K562 (cell line): ENCODE results near the gene ATG12. TPM values are rescaled to one million over a fixed set of nuclear protein-coding genes. Genes with fewer than 3 reads are reported as not detected.
A peak's percentile ranks its signal among the peaks of the same experiment; 100 is the strongest.

Experiments used
- MCM3 ChIP-seq: fragments of 450-650 bp; IDR thresholded peaks from 2 replicates; pipeline ENCODE4 v1.6.1; 2016
- SAFB ChIP-seq: fragments of 200-400 bp; formaldehyde crosslinking; IDR thresholded peaks from 2 replicates; pipeline ENCODE4 v1.6.1; 2017; ENCODE audit warnings: low read depth, low read length, borderline replicate concordance
- SETDB1 ChIP-seq: IDR thresholded peaks from one replicate; pipeline ENCODE4 v1.6.1; 2012; ENCODE audit warnings: low read length, control low read depth, inconsistent platforms
- SREBF1 ChIP-seq: fragments of 150-350 bp; IDR thresholded peaks from 2 replicates; pipeline ENCODE4 v1.6.1; 2014; ENCODE audit warnings: antibody characterized with exemption, low read depth, low read length, borderline replicate concordance
- TOE1 ChIP-seq, 2 experiments: fragments of 450-650 bp in 1 of 2; sonication (generic) in 1 of 2; formaldehyde crosslinking in 1 of 2; IDR thresholded peaks; 2 replicates each; pipeline versions ENCODE4 v1.7.1 to v1.8.0; 2016 to 2022; ENCODE audit warnings: borderline replicate concordance in 2 of 2, mild to moderate bottlenecking in 2 of 2, antibody characterized with exemption in 1 of 2, inconsistent platforms in 1 of 2, low read depth in 1 of 2, missing genetic modification reagents in 1 of 2, moderate library complexity in 1 of 2
- ZBTB8A ChIP-seq: fragments of 450-650 bp; IDR thresholded peaks from 2 replicates; pipeline ENCODE4 v1.6.1; 2018; ENCODE audit warnings: mild to moderate bottlenecking, moderate library complexity; ENCODE audit not compliant: partially characterized antibody
- ZNF347 ChIP-seq: fragments of 450-650 bp; formaldehyde crosslinking; IDR thresholded peaks from 2 replicates; pipeline ENCODE4 v1.4.0; 2020; ENCODE audit warnings: low read depth, mild to moderate bottlenecking, moderate library complexity
- polyA plus RNA-seq, 8 experiments: library from polyadenylated mRNA; depleted of rRNA in 4 of 8; stranded (reverse) in 5 of 8; unstranded in 3 of 8; fragments of >200 nt; fragmentation: Nextera tagmentation in 2 of 8; fragmentation: Illumina TruSeq in 1 of 8; extraction: Ambion mirVana in 2 of 8; extraction: Trizol in 1 of 8; gene quantifications; 2 replicates each; pipeline versions ENCODE4 v1.2.1 to v1.2.3, GENCODE V29; 2011 to 2014; ENCODE audit warnings: inconsistent platforms in 1 of 8, missing spikeins in 1 of 8
- total RNA-seq, 7 experiments: library from RNA; depleted of rRNA in 6 of 7; stranded (reverse); fragments of >200 nt in 6 of 7; fragmentation: Illumina TruSeq in 2 of 7; extraction: Trizol in 2 of 7; gene quantifications; 2 replicates each; pipeline versions ENCODE4 v1.2.1 to v1.2.3, GENCODE V29; 2011 to 2021; ENCODE audit warnings: low replicate concordance in 1 of 7
- TF ChIP-seq, protein P1 (sequence below), 2 experiments: fragments of 150-350 bp in 1 of 2; IDR thresholded peaks; 2 replicates each; pipeline ENCODE4 v1.6.1; 2012 to 2016; ENCODE audit warnings: low read depth in 2 of 2, low read length in 2 of 2, mild to moderate bottlenecking in 1 of 2, moderate library complexity in 1 of 2
- TF ChIP-seq, protein P2 (sequence below): fragments of 450-650 bp; IDR thresholded peaks from one replicate; pipeline ENCODE4 v1.6.1; 2018; ENCODE audit warnings: mild to moderate bottlenecking, moderate library complexity; ENCODE audit not compliant: partially characterized antibody
- TF ChIP-seq, protein P3 (sequence below): fragments of 250-450 bp; sonication (Bioruptor Pico); IDR thresholded peaks from 2 replicates; pipeline ENCODE4 v1.5.0; 2021; ENCODE audit warnings: mild to moderate bottlenecking, borderline replicate concordance
- TF ChIP-seq, protein P4 (sequence below), 2 experiments: fragments of 450-650 bp in 1 of 2; IDR thresholded peaks; 2 replicates each; pipeline ENCODE4 v1.6.1; 2011 to 2017; ENCODE audit warnings: low read depth in 2 of 2, antibody characterized with exemption in 1 of 2, borderline replicate concordance in 1 of 2, low read length in 1 of 2, mild to moderate bottlenecking in 1 of 2, mixed read lengths in 1 of 2; ENCODE audit not compliant: control insufficient read depth in 1 of 2
- TF ChIP-seq, protein P5 (sequence below): sonication (generic); formaldehyde crosslinking; IDR thresholded peaks from 2 replicates; pipeline ENCODE4 v1.8.0; 2022; ENCODE audit warnings: mild to moderate bottlenecking, low read depth, missing genetic modification reagents

Gene ATG12
- total and polyA plus RNA-seq, 9 of the 15 experiments (the other 6 are each of a cell fraction or from before 2014, with no cell fraction given): 21.6 to 132 (median 61.3) TPM

DNA sequence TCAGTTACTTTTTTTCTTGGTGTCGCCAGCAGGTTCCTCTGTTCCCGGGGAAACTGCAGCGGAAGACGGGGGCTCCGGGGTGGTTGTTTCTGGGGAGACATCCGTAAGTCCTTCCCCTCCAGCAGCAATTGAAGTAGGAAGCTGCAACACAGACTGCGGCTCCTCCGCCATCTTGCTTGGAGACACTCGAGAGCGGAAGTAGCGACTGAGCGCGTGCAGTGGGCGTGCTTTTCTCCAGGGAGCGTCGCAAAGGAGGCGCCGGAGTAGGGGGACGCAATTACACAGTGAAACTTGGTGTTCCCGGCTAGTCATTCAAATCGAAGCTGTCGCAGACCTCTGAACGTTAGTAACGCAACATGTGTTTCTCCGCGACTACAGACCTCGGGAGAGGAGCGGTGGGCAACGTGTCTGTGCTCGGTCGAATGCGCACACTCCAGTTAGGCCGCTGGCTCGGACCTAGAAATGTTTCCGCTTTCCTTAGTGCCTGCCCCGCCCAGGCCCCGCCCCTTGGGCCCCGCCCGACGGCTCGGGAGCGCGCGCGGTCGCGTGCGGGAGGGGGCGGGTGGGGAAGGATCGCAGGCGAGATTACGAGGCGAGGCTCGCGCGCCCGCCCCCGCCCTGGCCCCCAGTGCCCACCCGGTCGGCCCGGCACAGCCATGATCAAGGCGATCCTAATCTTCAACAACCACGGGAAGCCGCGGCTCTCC is at the start of gene ATG12, which contains the start of gene AP3S1 (continued):
- TF ChIP-seq, protein P1, sequence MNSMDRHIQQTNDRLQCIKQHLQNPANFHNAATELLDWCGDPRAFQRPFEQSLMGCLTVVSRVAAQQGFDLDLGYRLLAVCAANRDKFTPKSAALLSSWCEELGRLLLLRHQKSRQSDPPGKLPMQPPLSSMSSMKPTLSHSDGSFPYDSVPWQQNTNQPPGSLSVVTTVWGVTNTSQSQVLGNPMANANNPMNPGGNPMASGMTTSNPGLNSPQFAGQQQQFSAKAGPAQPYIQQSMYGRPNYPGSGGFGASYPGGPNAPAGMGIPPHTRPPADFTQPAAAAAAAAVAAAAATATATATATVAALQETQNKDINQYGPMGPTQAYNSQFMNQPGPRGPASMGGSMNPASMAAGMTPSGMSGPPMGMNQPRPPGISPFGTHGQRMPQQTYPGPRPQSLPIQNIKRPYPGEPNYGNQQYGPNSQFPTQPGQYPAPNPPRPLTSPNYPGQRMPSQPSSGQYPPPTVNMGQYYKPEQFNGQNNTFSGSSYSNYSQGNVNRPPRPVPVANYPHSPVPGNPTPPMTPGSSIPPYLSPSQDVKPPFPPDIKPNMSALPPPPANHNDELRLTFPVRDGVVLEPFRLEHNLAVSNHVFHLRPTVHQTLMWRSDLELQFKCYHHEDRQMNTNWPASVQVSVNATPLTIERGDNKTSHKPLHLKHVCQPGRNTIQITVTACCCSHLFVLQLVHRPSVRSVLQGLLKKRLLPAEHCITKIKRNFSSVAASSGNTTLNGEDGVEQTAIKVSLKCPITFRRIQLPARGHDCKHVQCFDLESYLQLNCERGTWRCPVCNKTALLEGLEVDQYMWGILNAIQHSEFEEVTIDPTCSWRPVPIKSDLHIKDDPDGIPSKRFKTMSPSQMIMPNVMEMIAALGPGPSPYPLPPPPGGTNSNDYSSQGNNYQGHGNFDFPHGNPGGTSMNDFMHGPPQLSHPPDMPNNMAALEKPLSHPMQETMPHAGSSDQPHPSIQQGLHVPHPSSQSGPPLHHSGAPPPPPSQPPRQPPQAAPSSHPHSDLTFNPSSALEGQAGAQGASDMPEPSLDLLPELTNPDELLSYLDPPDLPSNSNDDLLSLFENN (IDR thresholded peaks at IDR 0.05; ENCODE audit: low read depth in 2 of 2, low read length in 2 of 2): 0 out of 4 replicates have a peak, but pooled peaks of 1 of the 2 experiments have one; percentile 11
- TF ChIP-seq ZBTB8A: no peak
- TF ChIP-seq, protein P2, sequence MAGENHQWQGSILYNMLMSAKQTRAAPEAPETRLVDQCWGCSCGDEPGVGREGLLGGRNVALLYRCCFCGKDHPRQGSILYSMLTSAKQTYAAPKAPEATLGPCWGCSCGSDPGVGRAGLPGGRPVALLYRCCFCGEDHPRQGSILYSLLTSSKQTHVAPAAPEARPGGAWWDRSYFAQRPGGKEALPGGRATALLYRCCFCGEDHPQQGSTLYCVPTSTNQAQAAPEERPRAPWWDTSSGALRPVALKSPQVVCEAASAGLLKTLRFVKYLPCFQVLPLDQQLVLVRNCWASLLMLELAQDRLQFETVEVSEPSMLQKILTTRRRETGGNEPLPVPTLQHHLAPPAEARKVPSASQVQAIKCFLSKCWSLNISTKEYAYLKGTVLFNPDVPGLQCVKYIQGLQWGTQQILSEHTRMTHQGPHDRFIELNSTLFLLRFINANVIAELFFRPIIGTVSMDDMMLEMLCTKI: no peak
- TF ChIP-seq, protein P3, sequence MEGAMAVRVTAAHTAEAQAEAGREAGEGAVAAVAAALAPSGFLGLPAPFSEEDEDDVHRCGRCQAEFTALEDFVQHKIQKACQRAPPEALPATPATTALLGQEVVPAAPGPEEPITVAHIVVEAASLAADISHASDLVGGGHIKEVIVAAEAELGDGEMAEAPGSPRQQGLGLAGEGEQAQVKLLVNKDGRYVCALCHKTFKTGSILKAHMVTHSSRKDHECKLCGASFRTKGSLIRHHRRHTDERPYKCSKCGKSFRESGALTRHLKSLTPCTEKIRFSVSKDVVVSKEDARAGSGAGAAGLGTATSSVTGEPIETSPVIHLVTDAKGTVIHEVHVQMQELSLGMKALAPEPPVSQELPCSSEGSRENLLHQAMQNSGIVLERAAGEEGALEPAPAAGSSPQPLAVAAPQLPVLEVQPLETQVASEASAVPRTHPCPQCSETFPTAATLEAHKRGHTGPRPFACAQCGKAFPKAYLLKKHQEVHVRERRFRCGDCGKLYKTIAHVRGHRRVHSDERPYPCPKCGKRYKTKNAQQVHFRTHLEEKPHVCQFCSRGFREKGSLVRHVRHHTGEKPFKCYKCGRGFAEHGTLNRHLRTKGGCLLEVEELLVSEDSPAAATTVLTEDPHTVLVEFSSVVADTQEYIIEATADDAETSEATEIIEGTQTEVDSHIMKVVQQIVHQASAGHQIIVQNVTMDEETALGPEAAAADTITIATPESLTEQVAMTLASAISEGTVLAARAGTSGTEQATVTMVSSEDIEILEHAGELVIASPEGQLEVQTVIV (CRISPR knock-in tag): no peak
- TF ChIP-seq SREBF1: no peak
- TF ChIP-seq SETDB1: no peak
- peak; percentile 95 for TF ChIP-seq TOE1 (IDR thresholded peaks at IDR 0.05; ENCODE audit: borderline replicate concordance)
- no peak for TF ChIP-seq TOE1 (CRISPR knock-in tag; IDR thresholded peaks at IDR 0.05; ENCODE audit: borderline replicate concordance, low read depth)
- no peak for TF ChIP-seq ZNF347 (CRISPR knock-in tag)
- no peak for TF ChIP-seq MCM3
- TF ChIP-seq, protein P4, sequence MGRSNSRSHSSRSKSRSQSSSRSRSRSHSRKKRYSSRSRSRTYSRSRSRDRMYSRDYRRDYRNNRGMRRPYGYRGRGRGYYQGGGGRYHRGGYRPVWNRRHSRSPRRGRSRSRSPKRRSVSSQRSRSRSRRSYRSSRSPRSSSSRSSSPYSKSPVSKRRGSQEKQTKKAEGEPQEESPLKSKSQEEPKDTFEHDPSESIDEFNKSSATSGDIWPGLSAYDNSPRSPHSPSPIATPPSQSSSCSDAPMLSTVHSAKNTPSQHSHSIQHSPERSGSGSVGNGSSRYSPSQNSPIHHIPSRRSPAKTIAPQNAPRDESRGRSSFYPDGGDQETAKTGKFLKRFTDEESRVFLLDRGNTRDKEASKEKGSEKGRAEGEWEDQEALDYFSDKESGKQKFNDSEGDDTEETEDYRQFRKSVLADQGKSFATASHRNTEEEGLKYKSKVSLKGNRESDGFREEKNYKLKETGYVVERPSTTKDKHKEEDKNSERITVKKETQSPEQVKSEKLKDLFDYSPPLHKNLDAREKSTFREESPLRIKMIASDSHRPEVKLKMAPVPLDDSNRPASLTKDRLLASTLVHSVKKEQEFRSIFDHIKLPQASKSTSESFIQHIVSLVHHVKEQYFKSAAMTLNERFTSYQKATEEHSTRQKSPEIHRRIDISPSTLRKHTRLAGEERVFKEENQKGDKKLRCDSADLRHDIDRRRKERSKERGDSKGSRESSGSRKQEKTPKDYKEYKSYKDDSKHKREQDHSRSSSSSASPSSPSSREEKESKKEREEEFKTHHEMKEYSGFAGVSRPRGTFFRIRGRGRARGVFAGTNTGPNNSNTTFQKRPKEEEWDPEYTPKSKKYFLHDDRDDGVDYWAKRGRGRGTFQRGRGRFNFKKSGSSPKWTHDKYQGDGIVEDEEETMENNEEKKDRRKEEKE (IDR thresholded peaks at IDR 0.05; ENCODE audit: borderline replicate concordance in 1 of 2, control insufficient read depth in 1 of 2, low read depth in 2 of 2, low read length in 1 of 2): peak in 1 of 2 experiments; percentile 71; a peak in 1 of 4 replicates
- TF ChIP-seq, protein P5, sequence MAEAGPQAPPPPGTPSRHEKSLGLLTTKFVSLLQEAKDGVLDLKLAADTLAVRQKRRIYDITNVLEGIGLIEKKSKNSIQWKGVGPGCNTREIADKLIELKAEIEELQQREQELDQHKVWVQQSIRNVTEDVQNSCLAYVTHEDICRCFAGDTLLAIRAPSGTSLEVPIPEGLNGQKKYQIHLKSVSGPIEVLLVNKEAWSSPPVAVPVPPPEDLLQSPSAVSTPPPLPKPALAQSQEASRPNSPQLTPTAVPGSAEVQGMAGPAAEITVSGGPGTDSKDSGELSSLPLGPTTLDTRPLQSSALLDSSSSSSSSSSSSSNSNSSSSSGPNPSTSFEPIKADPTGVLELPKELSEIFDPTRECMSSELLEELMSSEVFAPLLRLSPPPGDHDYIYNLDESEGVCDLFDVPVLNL (CRISPR knock-in tag): no peak
- TF ChIP-seq SAFB: no peak
